OCI-LY1 (cell line): ENCODE measurements around the gene GSE1.

Experiments
- H2AFZ ChIP-seq: fragments of 200-600 bp; sonication (generic), shearing (Covaris generic); 2 replicates; pipeline ENCODE4 v1.6.0; 2014; ENCODE audit warnings: antibody characterized with exemption, mild to moderate bottlenecking, low read length
- H3F3A ChIP-seq: fragments of 200-600 bp; sonication (generic), shearing (Covaris generic); 2 replicates; pipeline ENCODE4 v1.6.0; 2014; ENCODE audit warnings: mild to moderate bottlenecking, antibody characterized with exemption, low read length, moderate library complexity; ENCODE audit not compliant: insufficient read depth
- H3K27ac ChIP-seq: fragments of 200-600 bp; sonication (generic); 2 replicates; pipeline ENCODE4 v1.5.1; 2014; ENCODE audit warnings: low read length, mixed run types, mild to moderate bottlenecking, low read depth; ENCODE audit not compliant: poor library complexity, severe bottlenecking
- H3K27me3 ChIP-seq: fragments of 200-600 bp; sonication (generic); 2 replicates; pipeline ENCODE4 v1.6.0; 2014; ENCODE audit warnings: antibody characterized with exemption, mild to moderate bottlenecking, low read length, moderate library complexity; ENCODE audit not compliant: insufficient read depth
- H3K36me3 ChIP-seq: fragments of 200-600 bp; sonication (generic); 2 replicates; pipeline ENCODE4 v1.6.1; 2014; ENCODE audit warnings: mild to moderate bottlenecking, antibody characterized with exemption, low read length, moderate library complexity, mixed read lengths; ENCODE audit not compliant: insufficient read depth
- H3K4me1 ChIP-seq: fragments of 200-600 bp; sonication (generic); 2 replicates; pipeline ENCODE4 v1.5.1; 2014; ENCODE audit warnings: mild to moderate bottlenecking, low read length, moderate library complexity; ENCODE audit not compliant: insufficient read depth, severe bottlenecking
- H3K4me2 ChIP-seq: fragments of 200-600 bp; sonication (generic), shearing (Covaris generic); 2 replicates; pipeline ENCODE4 v1.6.1; 2014; ENCODE audit warnings: low read length
- H3K4me3 ChIP-seq: fragments of 200-600 bp; sonication (generic); 2 replicates; pipeline ENCODE4 v1.5.1; 2014; ENCODE audit warnings: low read length, low read depth, mild to moderate bottlenecking, mixed read lengths; ENCODE audit not compliant: poor library complexity, severe bottlenecking
- H3K79me2 ChIP-seq: fragments of 200-600 bp; shearing (Covaris generic); 2 replicates; pipeline ENCODE4 v1.6.1; 2016; ENCODE audit warnings: mixed run types, low read length, mixed read lengths; ENCODE audit not compliant: insufficient read depth
- H3K9ac ChIP-seq: fragments of 200-600 bp; sonication (generic), shearing (Covaris generic); 2 replicates; pipeline ENCODE4 v1.6.1; 2014; ENCODE audit warnings: mild to moderate bottlenecking, low read length, mixed read lengths
- H3K9me2 ChIP-seq: fragments of 200-600 bp; sonication (generic), shearing (Covaris generic); 2 replicates; pipeline ENCODE4 v1.6.1; 2014; ENCODE audit warnings: low read depth, mild to moderate bottlenecking, low read length, mixed read lengths
- H3K9me3 ChIP-seq: fragments of 200-600 bp; shearing (Covaris generic); 2 replicates; pipeline ENCODE4 v1.6.1; 2014; ENCODE audit warnings: low read length, mixed read lengths
- H4K20me1 ChIP-seq: fragments of 200-600 bp; sonication (generic), shearing (Covaris generic); 2 replicates; pipeline ENCODE4 v1.6.0; 2016; ENCODE audit warnings: mild to moderate bottlenecking, low read length; ENCODE audit not compliant: insufficient read depth
- CTCF ChIP-seq: fragments of 200-600 bp; sonication (generic), shearing (Covaris generic); IDR thresholded peaks from 2 replicates; pipeline ENCODE4 v1.5.1; 2017; ENCODE audit warnings: mild to moderate bottlenecking, antibody characterized with exemption, low read length, moderate library complexity, mixed read lengths
- EZH2 ChIP-seq: fragments of 200-600 bp; sonication (generic), shearing (Covaris generic); IDR thresholded peaks from 2 replicates; pipeline ENCODE4 v1.8.0; 2017; ENCODE audit warnings: borderline replicate concordance, mixed run types, mild to moderate bottlenecking, antibody characterized with exemption, low read length, moderate library complexity, mixed read lengths

GSE1 gene

DNA sequence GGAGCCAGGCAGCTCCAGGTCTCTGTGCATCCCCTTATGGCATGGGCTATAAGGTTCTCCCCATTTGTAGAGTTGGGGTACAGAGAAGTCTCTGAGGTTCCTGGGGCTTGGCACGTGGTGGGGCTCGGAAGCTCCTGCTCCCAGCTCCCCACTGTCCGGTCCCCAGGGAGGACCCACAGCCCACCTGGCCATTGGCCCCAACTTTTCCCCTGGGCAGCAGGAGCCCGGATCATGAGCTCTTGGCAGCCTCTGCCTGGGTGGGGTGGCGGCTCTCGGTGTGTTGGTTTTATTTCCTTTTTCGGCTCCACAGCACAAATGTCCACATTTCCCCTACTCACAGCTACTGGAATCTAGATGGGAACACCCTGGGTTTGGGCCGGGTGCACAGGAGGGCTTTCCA is 30.5 kb downstream of the GSE1 start:
- no peaks in the 10 kb centered on the region for H3F3A ChIP-seq
- H3K79me2 ChIP-seq, result no peaks in the 10 kb centered on the region
- no peaks in the 10 kb centered on the region for H3K9me2 ChIP-seq
- peaks cover 3% of the 10 kb centered on the region; the same call in 1 of the 2 replicates for H3K36me3 ChIP-seq
- no peak overlapping the region for H3K4me2 ChIP-seq
- no peak overlapping the region for H3K27ac ChIP-seq
- no peaks in the 10 kb centered on the region for H4K20me1 ChIP-seq
- H2AFZ ChIP-seq, result no peak overlapping the region
- H3K4me3 ChIP-seq, result no peak overlapping the region
- H3K9me3 ChIP-seq, result no peaks in the 10 kb centered on the region
- no peak for TF ChIP-seq CTCF
- no peak for TF ChIP-seq EZH2
- no peak overlapping the region for H3K9ac ChIP-seq
- H3K27me3 ChIP-seq, result no peaks in the 10 kb centered on the region
- H3K4me1 ChIP-seq, result no peaks in the 10 kb centered on the region

- Histone ChIP-seq H3F3A (no peaks in the 10 kb centered on the region; the same call in 1 of the 2 replicates), H3K4me2 (no peak overlapping the region), H3K4me1 (peaks cover 5% of the 10 kb centered on the region), H3K9me3 (no peaks in the 10 kb centered on the region), H3K79me2 (no peaks in the 10 kb centered on the region), H3K36me3 (peaks cover 3% of the 10 kb centered on the region; the same call in 1 of the 2 replicates), H3K27me3 (no peaks in the 10 kb centered on the region), H3K27ac (no peak overlapping the region), H3K9ac (no peak overlapping the region), H2AFZ (no peak overlapping the region), H3K9me2 (no peaks in the 10 kb centered on the region), H4K20me1 (no peaks in the 10 kb centered on the region), H3K4me3 (no peak overlapping the region)
- TF ChIP-seq CTCF, result no peak
- no peak for TF ChIP-seq EZH2
Measured at GRCh38 chr16:85644093-85644712, 31.1 kb downstream of the GSE1 start.

GRCh38 chr16:85645021-85645589 is 32.0 kb downstream of the GSE1 start:
- Histone ChIP-seq H3K9ac (no peak overlapping the region), H3K27ac (no peak overlapping the region), H3F3A (no peaks in the 10 kb centered on the region; the same call in 1 of the 2 replicates), H3K4me3 (no peak overlapping the region), H3K4me2 (no peak overlapping the region), H3K79me2 (no peaks in the 10 kb centered on the region), H3K9me3 (no peaks in the 10 kb centered on the region), H3K4me1 (peaks cover 14% of the 10 kb centered on the region), H3K9me2 (no peaks in the 10 kb centered on the region), H2AFZ (no peak overlapping the region), H4K20me1 (no peaks in the 10 kb centered on the region), H3K27me3 (no peaks in the 10 kb centered on the region), H3K36me3 (peaks cover 8% of the 10 kb centered on the region; the same call in 1 of the 2 replicates)
- TF ChIP-seq EZH2 (no peak), CTCF (no peak)
